Psoas muscle (tissue), 8 donors: ENCODE results near the gene OTOP1. TPM values are rescaled to one million over a fixed set of nuclear protein-coding genes. Genes with fewer than 3 reads are reported as not detected.

ENCODE experiments used
- ATAC-seq, 4 donors: fragments of 200-7000 bp; cut with Tn5 transposase; one replicate each; pipeline ENCODE4 v1.9.1; 2020; ENCODE audit warnings: moderate library complexity in 3 of 4, mild to moderate bottlenecking in 2 of 4
- DNase-seq, 2 donors: peaks; one replicate each; pipeline ENCODE4 v3.0.0-alpha.2; 2020
- H3K27ac ChIP-seq: fragments of 200-600 bp; one replicate; pipeline ENCODE4 v1.8.0; 2022
- H3K27me3 ChIP-seq, 3 donors: fragments of 200-600 bp in 1 of 3; one replicate each; pipeline versions ENCODE4 v1.6.1 to v1.8.0; 2013 to 2022; ENCODE audit warnings: low read length in 2 of 3, mild to moderate bottlenecking in 2 of 3, moderate library complexity in 1 of 3; ENCODE audit not compliant: insufficient read depth in 3 of 3
- H3K36me3 ChIP-seq, 2 donors: fragments of 200-600 bp in 1 of 2; one replicate each; pipeline versions ENCODE4 v1.6.1 to v1.8.0; 2013 to 2022; ENCODE audit warnings: low read depth in 1 of 2, mild to moderate bottlenecking in 1 of 2, moderate library complexity in 1 of 2; ENCODE audit not compliant: insufficient read depth in 1 of 2
- H3K4me1 ChIP-seq: fragments of 200-600 bp; one replicate; pipeline ENCODE4 v1.8.0; 2022
- H3K4me3 ChIP-seq: fragments of 200-600 bp; one replicate; pipeline ENCODE4 v1.8.0; 2022; ENCODE audit warnings: mild to moderate bottlenecking
- H3K9me3 ChIP-seq: fragments of 200-600 bp; one replicate; pipeline ENCODE4 v1.8.0; 2022
- CTCF ChIP-seq: fragments of 200-600 bp; IDR thresholded peaks from one replicate; pipeline ENCODE4 v1.8.0; 2022; ENCODE audit warnings: antibody characterized with exemption
- WGBS, 3 donors: extraction: QIAGEN DNeasy Blood & Tissue Kit; methylation state at CpG; one replicate each; pipeline versions ENCODE4 v1.1.6 to v1.1.7; 2013; 5-methylcytosine and 5-hydroxymethylcytosine counted together
- intact Hi-C, 2 donors: fragments of 100-400 bp; cut with DNase I; formaldehyde crosslinking; loops; one replicate each; pipeline versions ENCODE4 v1.11.0 to v1.14.2; 2022
- polyA plus RNA-seq, 3 donors: library from polyadenylated mRNA; stranded (reverse); fragments of 200-250 nt; gene quantifications; one replicate each; pipeline ENCODE4 v1.2.3, GENCODE V29; 2013
- total RNA-seq, 4 donors: library from RNA; stranded (reverse); fragmentation: NEBNext Ultra II Directional in 2 of 4; extraction: Animal tissue kit (Norgen Biotek cat#: 25700) in 2 of 4; gene quantifications; one replicate each; pipeline versions ENCODE4 v1.2.1 to v1.2.4, GENCODE V29; 2021 to 2023
- donor health status: healthy with polysubstance abuse.
- donor health status: DM: no; HTN: no; CAD: no; lungs with moderate emphysema.
- donor health status: Bipolar disorder and iron deficiency.
- donor health status: healthy.
- donor health status: DM: yes; HTN: yes; CAD: no.
- donor health status: DM: no; HTN: no; CAD: no.
- donor health status: DM: no; HTN: no; CAD: no.
- donor health status: DM: yes; HTN: yes; CAD: no.

The OTOP1 gene
- total and polyA plus RNA-seq, 7 donors: not detected

GRCh38 chr4:4269856-4270255 is 43.1 kb upstream of the OTOP1 start:
- Histone ChIP-seq H3K27me3 (no peaks in the 10 kb centered on the region), H3K27ac (no peak overlapping the region), H3K4me1 (no peaks in the 10 kb centered on the region), H3K9me3 (no peaks in the 10 kb centered on the region), H3K4me3 (no peak overlapping the region), H3K36me3 (peaks cover 25 to 76% of the 10 kb centered on the region in 2 donors)
- TF ChIP-seq CTCF: no peak
- intact Hi-C loops: no loop called here
- 88 to 92% (median 89%) methylated on average over 4 of the region's 4 CpGs for WGBS, 3 donors
- DNase-seq (no peak), ATAC-seq (no peak)

GRCh38 chr4:4269331-4269731 is 42.6 kb upstream of the OTOP1 start:
- no peaks in the 10 kb centered on the region for H3K9me3 ChIP-seq
- H3K4me3 ChIP-seq: no peak overlapping the region
- no peak for DNase-seq
- TF ChIP-seq CTCF: no peak
- ATAC-seq: no peak
- no peaks in the 10 kb centered on the region for H3K27me3 ChIP-seq
- H3K4me1 ChIP-seq: no peaks in the 10 kb centered on the region
- 90 to 94% (median 93%) methylated on average over 11 of the region's 11 CpGs for WGBS, 3 donors
- peaks cover 20 to 71% of the 10 kb centered on the region in 2 donors for H3K36me3 ChIP-seq
- no peak overlapping the region for H3K27ac ChIP-seq
- intact Hi-C loops: no loop called here

GRCh38 chr4:4268776-4269175 is 42.0 kb upstream of the OTOP1 start:
- Histone ChIP-seq H3K36me3 (peaks cover 18 to 65% of the 10 kb centered on the region in 2 donors), H3K27ac (no peak overlapping the region), H3K4me3 (no peak overlapping the region), H3K4me1 (no peaks in the 10 kb centered on the region), H3K27me3 (no peaks in the 10 kb centered on the region), H3K9me3 (no peaks in the 10 kb centered on the region)
- ATAC-seq: no peak
- 87 to 100% (median 96%) methylated on average over 1 of the region's 1 CpG for WGBS, 3 donors
- no peak for TF ChIP-seq CTCF
- DNase-seq: no peak
- intact Hi-C loops: no loop called here

GRCh38 chr4:4267981-4268380 is 41.3 kb upstream of the OTOP1 start:
- H3K36me3 ChIP-seq: peaks cover 18 to 57% of the 10 kb centered on the region in 2 donors
- no peak for ATAC-seq
- H3K27me3 ChIP-seq: no peaks in the 10 kb centered on the region

More at GRCh38 chr4:4267981-4268380, 41.3 kb upstream of the OTOP1 start:
- WGBS, 3 donors: 90 to 94% (median 91%) methylated on average over 5 of the region's 5 CpGs
- Histone ChIP-seq H3K9me3 (no peaks in the 10 kb centered on the region), H3K27ac (no peak overlapping the region), H3K4me3 (no peak overlapping the region), H3K4me1 (no peaks in the 10 kb centered on the region)
- DNase-seq: no peak
- no peak for TF ChIP-seq CTCF
- intact Hi-C loops: no loop called here
